Stomach (tissue), 9 donors: ENCODE data around the gene NPAS3. TPM values are rescaled to one million over a fixed set of nuclear protein-coding genes. Genes with fewer than 3 reads are reported as not detected.

ENCODE experiments used
- DNase-seq, 2 donors: peaks; one replicate each; pipeline versions ENCODE4 v3.0.0 to v3.0.0-alpha.2; 2013 to 2019
- H3K27ac ChIP-seq, 5 donors: fragments of 200-600 bp in 4 of 5; sonication (generic) in 4 of 5; one replicate each; pipeline ENCODE4 v1.5.1; 2013 to 2019; ENCODE audit warnings: mild to moderate bottlenecking in 1 of 5, moderate library complexity in 1 of 5
- H3K27me3 ChIP-seq, 3 donors: fragments of 200-600 bp; sonication (generic); one replicate each; pipeline ENCODE4 v1.5.1; 2017 to 2019; ENCODE audit warnings: mixed run types in 1 of 3
- H3K36me3 ChIP-seq, 4 donors: fragments of 200-600 bp; sonication (generic); 1 replicate in 3 of 4; 2 replicates in 1 of 4; pipeline ENCODE4 v1.5.1; 2016 to 2019
- H3K4me1 ChIP-seq, 4 donors: fragments of 200-600 bp; sonication (generic); one replicate each; pipeline ENCODE4 v1.5.1; 2016 to 2019
- H3K4me3 ChIP-seq, 4 donors: fragments of 200-600 bp; sonication (generic) in 3 of 4; one replicate each; pipeline ENCODE4 v1.5.1; 2016 to 2019; ENCODE audit warnings: mild to moderate bottlenecking in 1 of 4
- H3K9me3 ChIP-seq, 4 donors: fragments of 200-600 bp; sonication (generic); one replicate each; pipeline ENCODE4 v1.5.1; 2016 to 2019
- EP300 ChIP-seq: sonication (generic); formaldehyde crosslinking; IDR thresholded peaks from one replicate; pipeline ENCODE4 v1.6.1; 2017; ENCODE audit warnings: antibody characterized with exemption
- POLR2A ChIP-seq, 4 donors: fragments of 450-650 bp; IDR thresholded peaks; one replicate each; pipeline ENCODE4 v1.6.1; 2016; ENCODE audit warnings: antibody characterized with exemption in 4 of 4, control low read depth in 2 of 4, mild to moderate bottlenecking in 1 of 4, moderate library complexity in 1 of 4
- POLR2AphosphoS5 ChIP-seq, 3 donors: sonication (generic); formaldehyde crosslinking; IDR thresholded peaks; one replicate each; pipeline ENCODE4 v1.6.1; 2016; ENCODE audit warnings: antibody characterized with exemption in 3 of 3
- WGBS, 5 donors: extraction: QIAGEN DNeasy Blood & Tissue Kit in 3 of 5; methylation state at CpG; one replicate each; pipeline versions ENCODE4 v1.1.5 to v1.1.7; 2013 to 2018; 5-methylcytosine and 5-hydroxymethylcytosine counted together
- intact Hi-C: fragments of 100-400 bp; cut with DNase I; formaldehyde crosslinking; loops from one replicate; pipeline ENCODE4 v1.15.1; 2023; ENCODE audit warnings: low total_unique reads
- polyA plus RNA-seq, 3 donors: library from polyadenylated mRNA; stranded (reverse); fragments of 200-250 nt; gene quantifications; one replicate each; pipeline ENCODE4 v1.2.3, GENCODE V29; 2013
- total RNA-seq, 5 donors: library from RNA; depleted of rRNA; stranded (reverse); fragments of >200 nt; gene quantifications; one replicate each; pipeline versions ENCODE4 v1.1.0 to v1.2.3, GENCODE V29; 2014 to 2016
- TF ChIP-seq, protein P1 (sequence below), 7 experiments: fragments of 450-650 bp in 4 of 7; fragments of 200-600 bp in 3 of 7; sonication (generic) in 3 of 7; IDR thresholded peaks; one replicate each; pipeline ENCODE4 v1.5.1; 2016 to 2019; ENCODE audit warnings: antibody characterized with exemption in 7 of 7, control low read depth in 2 of 7, mild to moderate bottlenecking in 1 of 7
- donor health status: healthy with polysubstance abuse.
- donor health status: Bipolar disorder and iron deficiency.
- donor health status: healthy.

Gene NPAS3
- total and polyA plus RNA-seq, 8 donors: under 0.01 to 7.9 (median 0.76) TPM; not detected in 1

DNA sequence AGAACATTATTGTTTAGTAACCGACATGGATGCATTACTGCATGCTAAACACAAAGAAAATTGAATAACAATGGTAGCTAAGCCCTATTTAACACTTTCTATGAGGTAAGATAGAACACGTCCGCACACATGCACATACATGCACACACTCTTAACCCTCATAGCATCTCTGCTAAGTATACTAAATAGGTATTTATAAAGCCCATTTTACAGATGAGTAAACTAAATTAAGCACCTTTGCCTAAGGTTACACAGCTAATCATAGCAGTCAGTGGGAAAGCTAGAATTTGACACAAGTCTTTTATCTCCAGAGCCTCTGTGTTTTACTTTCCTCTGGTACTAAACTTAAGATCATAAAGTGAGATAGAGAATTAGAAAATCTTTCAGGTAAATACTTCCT lies 577.2 kb downstream of the NPAS3 start:
- H3K9me3 ChIP-seq: no peaks in the 10 kb centered on the region
- H3K27me3 ChIP-seq: no peaks in the 10 kb centered on the region
- no peaks in the 10 kb centered on the region for H3K4me1 ChIP-seq
- H3K27ac ChIP-seq: no peak overlapping the region
- intact Hi-C loops: no loop called here
- WGBS, 5 donors: 89 to 100% (median 93%) methylated on average over 3 of the region's 3 CpGs
- TF ChIP-seq POLR2AphosphoS5 (IDR thresholded peaks at IDR 0.05) (no peak), EP300 (no peak), POLR2A (IDR thresholded peaks at IDR 0.05) (no peak)
- TF ChIP-seq, protein P1, sequence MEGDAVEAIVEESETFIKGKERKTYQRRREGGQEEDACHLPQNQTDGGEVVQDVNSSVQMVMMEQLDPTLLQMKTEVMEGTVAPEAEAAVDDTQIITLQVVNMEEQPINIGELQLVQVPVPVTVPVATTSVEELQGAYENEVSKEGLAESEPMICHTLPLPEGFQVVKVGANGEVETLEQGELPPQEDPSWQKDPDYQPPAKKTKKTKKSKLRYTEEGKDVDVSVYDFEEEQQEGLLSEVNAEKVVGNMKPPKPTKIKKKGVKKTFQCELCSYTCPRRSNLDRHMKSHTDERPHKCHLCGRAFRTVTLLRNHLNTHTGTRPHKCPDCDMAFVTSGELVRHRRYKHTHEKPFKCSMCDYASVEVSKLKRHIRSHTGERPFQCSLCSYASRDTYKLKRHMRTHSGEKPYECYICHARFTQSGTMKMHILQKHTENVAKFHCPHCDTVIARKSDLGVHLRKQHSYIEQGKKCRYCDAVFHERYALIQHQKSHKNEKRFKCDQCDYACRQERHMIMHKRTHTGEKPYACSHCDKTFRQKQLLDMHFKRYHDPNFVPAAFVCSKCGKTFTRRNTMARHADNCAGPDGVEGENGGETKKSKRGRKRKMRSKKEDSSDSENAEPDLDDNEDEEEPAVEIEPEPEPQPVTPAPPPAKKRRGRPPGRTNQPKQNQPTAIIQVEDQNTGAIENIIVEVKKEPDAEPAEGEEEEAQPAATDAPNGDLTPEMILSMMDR (IDR thresholded peaks at IDR 0.05): no peak
- H3K36me3 ChIP-seq: no peaks in the 10 kb centered on the region
- H3K4me3 ChIP-seq: no peak overlapping the region
- DNase-seq: no peak

DNA sequence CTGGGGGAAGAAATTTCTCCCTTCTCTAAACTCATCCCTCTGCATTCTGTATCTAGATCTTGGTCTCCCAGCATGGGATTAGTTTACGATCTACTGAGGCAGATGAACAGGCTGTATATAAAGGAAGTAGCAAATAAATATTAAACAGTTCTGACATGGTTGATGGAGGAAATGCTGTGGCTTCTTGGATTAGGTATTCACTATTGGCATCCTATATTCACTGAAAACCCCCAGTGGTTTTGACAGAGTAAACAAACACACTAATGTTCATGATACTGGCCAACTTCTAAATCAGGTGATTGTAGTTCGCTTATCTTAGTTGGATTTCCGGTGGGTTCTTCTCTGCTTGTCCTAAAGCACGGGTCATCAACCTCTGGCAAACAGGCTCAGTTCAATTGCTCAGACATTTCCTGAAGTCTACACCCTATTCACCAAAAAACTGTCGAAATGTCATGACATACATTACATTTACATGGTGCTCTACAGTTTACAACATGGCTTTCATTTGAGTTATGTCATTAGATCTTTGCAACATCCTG lies 578.3 kb downstream of the NPAS3 start:
- DNase-seq: no peak
- no peaks in the 10 kb centered on the region for H3K4me1 ChIP-seq
- WGBS, 5 donors: 73 to 86% (median 78%) methylated on average over 5 of the region's 5 CpGs

DNA sequence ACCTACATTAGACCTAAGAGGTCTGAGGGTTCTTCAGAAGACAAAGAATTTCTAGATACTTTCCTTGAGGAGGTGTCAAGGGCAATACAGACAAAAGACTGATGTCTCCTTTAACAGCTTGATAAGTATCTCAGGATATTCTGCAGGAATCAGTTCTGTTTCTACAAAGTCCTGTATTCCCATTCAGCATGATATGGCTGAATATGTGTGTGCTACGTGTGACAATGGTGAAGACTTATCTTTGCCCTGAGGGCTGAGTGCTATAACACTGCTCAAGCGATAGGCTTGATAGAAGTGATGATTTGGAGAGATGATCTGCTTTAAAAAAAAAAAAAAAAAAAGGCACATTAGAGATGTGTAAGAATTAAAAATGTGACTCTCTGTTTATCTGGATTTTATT lies 582.5 kb downstream of the NPAS3 start:
- Histone ChIP-seq H3K9me3 (no peaks in the 10 kb centered on the region), H3K4me1 (no peaks in the 10 kb centered on the region), H3K27me3 (no peaks in the 10 kb centered on the region), H3K27ac (no peak overlapping the region), H3K36me3 (no peaks in the 10 kb centered on the region), H3K4me3 (no peak overlapping the region)
- intact Hi-C loops: no loop called here
- WGBS, 5 donors: 65 to 86% (median 71%) methylated on average over 2 of the region's 2 CpGs
- DNase-seq: no peak
- TF ChIP-seq POLR2AphosphoS5 (IDR thresholded peaks at IDR 0.05) (no peak), POLR2A (IDR thresholded peaks at IDR 0.05) (no peak), EP300 (no peak)
- TF ChIP-seq, protein P1 (IDR thresholded peaks at IDR 0.05): no peak

More for the DNA sequence above, 578.3 kb downstream of the NPAS3 start:
- Histone ChIP-seq H3K9me3 (no peaks in the 10 kb centered on the region), H3K4me3 (no peak overlapping the region), H3K27me3 (no peaks in the 10 kb centered on the region), H3K27ac (no peak overlapping the region), H3K36me3 (no peaks in the 10 kb centered on the region)
- intact Hi-C loops: no loop called here
- TF ChIP-seq, protein P1 (IDR thresholded peaks at IDR 0.05): no peak
- TF ChIP-seq EP300: no peak
- no peak for TF ChIP-seq POLR2AphosphoS5 (IDR thresholded peaks at IDR 0.05)
- no peak for TF ChIP-seq POLR2A (IDR thresholded peaks at IDR 0.05)

DNA sequence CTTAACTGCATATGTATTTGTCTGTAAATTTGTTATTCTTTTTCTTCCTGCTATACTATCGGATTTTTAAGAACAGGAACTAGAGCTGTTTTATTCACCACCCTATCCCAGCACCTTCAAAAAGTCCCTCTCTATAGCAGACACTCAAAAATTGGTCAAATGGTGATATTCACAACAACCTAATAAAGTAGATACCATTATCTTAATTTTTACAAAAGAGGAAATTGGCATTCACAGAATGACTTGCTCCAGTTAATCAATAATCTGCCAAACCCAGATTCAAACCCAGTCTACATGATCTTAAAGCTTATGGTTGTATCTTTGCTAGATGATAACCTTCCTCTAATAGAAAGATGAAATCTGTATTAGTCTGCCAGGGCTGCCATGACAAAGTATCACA lies 585.6 kb downstream of the NPAS3 start:
- TF ChIP-seq EP300 (no peak), POLR2A (IDR thresholded peaks at IDR 0.05) (no peak), POLR2AphosphoS5 (IDR thresholded peaks at IDR 0.05) (no peak)
- TF ChIP-seq, protein P1 (IDR thresholded peaks at IDR 0.05): no peak
- DNase-seq: no peak
- Histone ChIP-seq H3K4me1 (no peaks in the 10 kb centered on the region), H3K36me3 (no peaks in the 10 kb centered on the region), H3K27me3 (no peaks in the 10 kb centered on the region), H3K9me3 (no peaks in the 10 kb centered on the region), H3K4me3 (no peak overlapping the region), H3K27ac (no peak overlapping the region)
- 64 to 84% (median 75%) methylated on average over 1 of the region's 1 CpG for WGBS, 5 donors
- intact Hi-C loops: no loop called here
